IPS DF 19.7 (cell line): ENCODE data around the gene ZIC5.

Experiments
- DNase-seq: peaks from one replicate; pipeline ENCODE4 v3.0.0-alpha.2; 2013; ENCODE audit warnings: low read depth, low spot score

ZIC5 gene

GRCh38 chr13:99935772-99936171 is 35.8 kb downstream of the ZIC5 start:
- no peak for DNase-seq

GRCh38 chr13:99932912-99933311 is 38.7 kb downstream of the ZIC5 start:
- DNase-seq, result no peak

GRCh38 chr13:99930925-99931324 is 40.6 kb downstream of the ZIC5 start:
- no peak for DNase-seq

- DNase-seq, result no peak
These were observed 41.7 kb downstream of the ZIC5 start for GRCh38 chr13:99929866-99930265.

- no peak for DNase-seq
These were observed 45.4 kb downstream of the ZIC5 start for GRCh38 chr13:99926014-99926731.

GRCh38 chr13:99923877-99924582 is 47.5 kb downstream of the ZIC5 start:
- no peak for DNase-seq

- DNase-seq, result no peak
These were observed 48.7 kb downstream of the ZIC5 start for GRCh38 chr13:99922631-99923404.

- DNase-seq, result no peak
These were observed 52.4 kb downstream of the ZIC5 start for GRCh38 chr13:99919132-99919531.

- DNase-seq, result no peak
These were observed 55.0 kb downstream of the ZIC5 start for GRCh38 chr13:99916366-99917103.

GRCh38 chr13:99913167-99913566 is 58.4 kb downstream of the ZIC5 start:
- DNase-seq, result no peak
